Measurements from ENCODE around the gene TRAF6.

Gene TRAF6

GRCh38 chr11:36456156-36456555 lies 53.9 kb downstream of the TRAF6 start:
- DNase-seq, result no peak

- no peak for DNase-seq
These were observed 54.4 kb downstream of the TRAF6 start for GRCh38 chr11:36455658-36456111.

GRCh38 chr11:36454941-36455631 lies 55.0 kb downstream of the TRAF6 start:
- no peak for DNase-seq

GRCh38 chr11:36454551-36454940 lies 55.5 kb downstream of the TRAF6 start:
- DNase-seq, result no peak

- DNase-seq, result no peak
These were observed 56.4 kb downstream of the TRAF6 start for GRCh38 chr11:36453678-36454077.

GRCh38 chr11:36452961-36453360 lies 57.1 kb downstream of the TRAF6 start:
- no peak for DNase-seq

- no peak for DNase-seq
These were observed 57.7 kb downstream of the TRAF6 start for GRCh38 chr11:36452236-36452940.

GRCh38 chr11:36451681-36452080 lies 58.4 kb downstream of the TRAF6 start:
- no peak for DNase-seq

- no peak for DNase-seq
These were observed 59.0 kb downstream of the TRAF6 start for GRCh38 chr11:36451045-36451444.

GRCh38 chr11:36450110-36450572 lies 59.9 kb downstream of the TRAF6 start:
- DNase-seq, result no peak

- DNase-seq, result no peak
These were observed 60.4 kb downstream of the TRAF6 start for GRCh38 chr11:36449561-36450096.

GRCh38 chr11:36447947-36448346 lies 62.1 kb downstream of the TRAF6 start:
- DNase-seq, result no peak

GRCh38 chr11:36447514-36447913 lies 62.6 kb downstream of the TRAF6 start:
- DNase-seq, result no peak

GRCh38 chr11:36446135-36446534 lies 63.9 kb downstream of the TRAF6 start:
- no peak for DNase-seq

GRCh38 chr11:36443661-36444060 lies 66.4 kb downstream of the TRAF6 start:
- DNase-seq, result no peak

GRCh38 chr11:36441610-36442208 lies 68.4 kb downstream of the TRAF6 start:
- DNase-seq, result no peak

- DNase-seq, result no peak
These were observed 71.9 kb downstream of the TRAF6 start for GRCh38 chr11:36438126-36438525.

GRCh38 chr11:36437413-36437812 lies 72.7 kb downstream of the TRAF6 start:
- no peak for DNase-seq

Data from NCI-H2227 treated with DMSO at 0.1 percent for 48 hours (cell line).